Measurements from ENCODE around the gene BRAP. TPM values are rescaled to one million over a fixed set of nuclear protein-coding genes. Genes with fewer than 3 reads are reported as not detected.
"Not testable (repeated sequence)": the region's sequence is repeated elsewhere in the genome, so short reads cannot be mapped to it uniquely, and the experiment has no call there.

Gene BRAP
- total RNA-seq, 1 donor from 2014 or later = 12.6 TPM

- DNase-seq (ENCODE audit: low read depth in 2 of 2) = no peak
Observed at GRCh38 chr12:111607239-111607638, 78.5 kb downstream of the BRAP start.

- DNase-seq (ENCODE audit: low read depth in 2 of 2) = no peak
Observed at GRCh38 chr12:111606767-111607230, 79.0 kb downstream of the BRAP start.

DNA sequence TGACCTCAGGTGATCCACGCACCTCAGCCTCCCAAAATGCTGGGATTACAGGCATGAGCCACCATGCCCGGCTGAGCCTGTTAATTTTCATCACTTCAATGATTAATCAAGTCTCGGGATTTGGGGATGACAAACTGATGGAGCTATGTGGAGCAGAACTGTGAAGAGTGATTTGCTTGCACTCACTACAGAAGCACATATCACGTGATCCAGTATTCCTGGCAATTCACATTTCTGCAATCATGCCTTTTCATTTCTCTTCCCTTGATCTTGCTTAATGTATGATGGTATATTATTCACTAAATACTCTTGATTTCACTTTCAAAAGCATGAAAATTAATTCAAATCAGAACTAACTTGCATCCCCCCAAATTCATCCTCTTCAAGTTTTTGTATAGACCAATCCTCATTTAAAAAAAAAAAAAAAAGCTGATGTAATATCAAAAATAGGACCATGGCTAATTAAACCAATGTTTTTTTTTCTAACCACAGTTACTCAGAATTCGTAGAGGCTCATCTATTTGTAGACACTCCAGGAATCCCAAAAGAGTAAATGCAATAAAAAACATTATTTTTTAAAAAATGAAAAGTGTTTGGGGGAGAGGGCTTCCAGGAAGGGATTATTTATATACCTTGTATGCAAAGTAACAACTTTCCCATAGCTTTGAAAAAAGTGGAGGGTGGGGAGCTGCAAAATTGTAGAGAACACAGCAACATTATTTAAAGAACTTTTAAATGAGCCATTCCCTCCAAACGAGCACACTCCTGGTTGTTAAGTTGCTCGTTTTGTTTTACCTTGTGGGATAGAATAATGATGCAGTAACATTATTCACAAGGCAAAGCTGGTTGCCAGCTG is 79.6 kb downstream of the BRAP start:
- no peak for DNase-seq (ENCODE audit: low read depth in 2 of 2)

DNA sequence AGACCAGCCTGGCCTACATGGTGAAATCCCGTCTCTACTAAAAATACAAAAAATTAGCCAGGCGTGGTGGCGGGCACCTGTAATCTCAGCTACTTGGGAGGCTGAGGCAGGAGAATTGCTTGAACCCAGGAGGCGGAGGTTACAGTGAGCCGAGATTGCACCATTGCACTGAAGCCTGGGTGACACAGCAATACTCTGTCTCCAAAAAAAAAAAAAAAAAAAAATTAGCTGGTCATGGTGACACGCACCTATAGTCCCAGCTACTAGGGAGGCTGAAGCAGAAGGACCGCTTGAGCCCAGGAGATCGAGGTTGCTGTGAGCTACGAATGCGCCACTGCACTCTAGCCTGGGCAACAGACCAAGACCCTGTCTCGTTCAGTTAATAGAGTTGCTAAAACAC is 82.9 kb downstream of the BRAP start:
- DNase-seq (ENCODE audit: low read depth in 2 of 2) = not testable (repeated sequence)

DNA sequence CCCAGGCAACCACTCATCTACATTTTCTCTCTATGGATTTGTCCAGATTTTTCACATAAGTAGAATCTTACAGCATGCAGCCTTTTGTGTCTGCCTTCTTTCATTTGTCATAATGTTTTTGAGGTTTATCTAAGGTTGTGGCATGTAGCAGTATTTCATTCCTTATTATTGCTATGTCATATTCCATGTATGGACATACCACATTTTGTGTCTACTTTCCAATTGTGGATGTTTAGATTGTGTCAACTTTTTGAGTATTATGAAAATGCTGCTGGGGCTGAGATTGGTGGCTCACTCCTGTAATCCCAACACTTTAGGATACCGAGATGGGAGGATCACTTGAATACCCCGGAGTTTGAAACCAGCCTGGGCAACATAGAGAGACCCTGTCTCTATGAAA is 83.4 kb downstream of the BRAP start:
- no peak for DNase-seq (ENCODE audit: low read depth in 2 of 2)

- not testable (repeated sequence) for DNase-seq (ENCODE audit: low read depth in 2 of 2)
Observed at GRCh38 chr12:111600986-111601385, 84.8 kb downstream of the BRAP start.

GRCh38 chr12:111600205-111600642 is 85.5 kb downstream of the BRAP start:
- DNase-seq (ENCODE audit: low read depth in 2 of 2) = peak in 1 of 2 donors; percentile 13

GRCh38 chr12:111599453-111600204 is 86.1 kb downstream of the BRAP start:
- DNase-seq (ENCODE audit: low read depth in 2 of 2) = peak; percentile 66 to 93

- peak in 1 of 2 donors; percentile 73 for DNase-seq (ENCODE audit: low read depth in 2 of 2)
Observed at GRCh38 chr12:111598637-111599452, 86.9 kb downstream of the BRAP start, which contains the start of gene ATXN2. ATXN2 (minus strand) TSS chr12:111599315; CDS start chr12:111599034, 281 bp downstream.

GRCh38 chr12:111597831-111598636 is 87.7 kb downstream of the BRAP start:
- DNase-seq (ENCODE audit: low read depth in 2 of 2) = peak in 1 of 2 donors; percentile 46

DNA sequence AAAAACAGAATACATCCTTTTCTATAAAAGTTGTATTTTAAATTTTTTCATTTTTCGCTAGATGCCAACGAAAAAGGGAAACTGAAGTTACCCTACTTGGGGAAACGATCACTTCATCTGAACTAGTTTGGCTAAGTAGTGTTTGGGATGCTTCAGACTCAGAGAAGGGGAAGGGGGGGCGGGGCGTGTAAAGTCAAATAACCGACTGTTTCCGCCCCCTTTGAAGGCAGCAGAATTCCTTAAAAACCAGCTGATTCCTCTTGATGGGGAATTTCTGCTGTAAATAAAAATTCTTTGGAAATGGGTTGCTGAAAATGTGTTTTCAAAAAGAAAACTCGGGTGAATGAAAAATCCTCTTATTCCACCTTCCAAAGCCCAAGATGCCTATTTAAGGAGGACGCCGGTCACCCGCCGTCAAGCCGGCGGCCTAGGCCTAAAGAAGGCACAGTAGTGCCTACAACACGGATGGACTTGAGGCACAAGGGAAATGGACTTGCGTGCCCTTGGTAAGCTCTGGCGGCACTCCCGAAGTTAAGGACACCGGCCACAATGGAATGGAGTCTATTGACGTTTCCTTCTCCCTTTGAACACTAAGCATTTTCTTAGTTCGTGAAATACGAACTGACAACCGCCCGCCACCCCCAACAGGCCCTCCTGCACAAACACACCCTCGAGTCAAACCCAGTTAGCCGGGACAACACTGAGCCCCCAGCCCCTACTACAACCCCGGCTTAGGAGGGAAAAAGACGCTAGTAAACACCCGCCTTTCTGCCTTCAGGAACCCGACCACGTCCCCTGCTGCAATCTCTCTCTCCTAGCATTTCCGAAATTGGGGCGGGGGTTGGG is 88.5 kb downstream of the BRAP start:
- peak in 1 of 2 donors; percentile 67 for DNase-seq (ENCODE audit: low read depth in 2 of 2)

GRCh38 chr12:111595341-111595835 is 90.4 kb downstream of the BRAP start:
- DNase-seq (ENCODE audit: low read depth in 2 of 2) = not testable (repeated sequence)

Other genes starting within 250 kb of the BRAP start
- 10.9 and 19.1 TPM in 2 replicates for gene ATXN2, start 86.6 kb downstream of the BRAP start, total RNA-seq
- gene ACAD10, start 97 bp upstream of the BRAP start, total RNA-seq = 7.6 and 10.9 TPM in 2 replicates
- 40.6 and 62.2 TPM in 2 replicates for gene ALDH2, start 81.0 kb upstream of the BRAP start, total RNA-seq
- 17.8 and 21.9 TPM in 2 replicates for gene MAPKAPK5, start 156.3 kb upstream of the BRAP start, total RNA-seq